ENCODE data around the gene RTN4. TPM values are rescaled to one million over a fixed set of nuclear protein-coding genes. Genes with fewer than 3 reads are reported as not detected.

The RTN4 gene
- total and polyA plus RNA-seq, 2 experiments from 2014 or later: 284 to 455 TPM

DNA sequence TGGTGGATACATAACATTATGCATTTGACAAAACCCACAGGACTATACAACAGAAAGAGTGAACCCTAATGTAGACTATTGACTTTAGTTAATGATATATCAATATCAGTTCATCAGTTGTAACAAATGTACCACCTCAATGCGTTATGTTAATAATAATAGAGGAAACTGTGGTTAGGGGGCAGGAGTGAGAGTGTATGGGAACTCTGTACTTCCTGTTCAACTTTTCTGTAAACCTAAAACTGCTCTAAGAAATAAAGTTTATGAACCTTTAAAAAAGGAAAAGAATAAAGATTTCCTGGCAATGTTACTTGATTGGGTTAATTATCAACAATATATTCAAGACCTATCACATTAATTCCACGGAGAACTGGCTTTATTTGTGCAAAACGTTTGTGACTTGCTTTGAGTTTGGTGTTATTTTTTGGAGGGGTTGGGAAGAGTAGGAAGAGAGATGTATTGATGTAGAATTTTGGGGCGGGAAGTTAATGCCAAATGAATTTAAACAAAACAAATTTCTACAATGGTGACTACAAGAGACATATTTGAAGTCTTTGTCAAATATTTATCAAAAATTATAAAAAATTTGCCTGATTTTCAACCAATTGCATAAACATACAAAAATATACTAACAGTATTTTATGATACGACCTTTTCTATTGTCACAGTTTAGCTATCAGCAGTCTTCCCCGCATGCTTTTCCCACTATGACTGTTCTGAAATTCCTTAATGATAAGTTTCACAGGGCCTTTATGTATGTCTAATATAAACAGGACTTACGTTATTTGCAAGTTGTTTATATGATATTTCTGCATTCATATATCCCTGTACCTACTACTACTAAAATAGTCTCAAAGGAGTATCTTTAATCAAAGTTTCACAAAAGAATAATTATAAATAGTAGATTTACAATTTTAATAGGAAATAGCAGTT, 2.1 kb upstream of the RTN4 start:
- Histone ChIP-seq H3K4me2 (peak overlapping the region; percentile 76), H3K27ac (peak overlapping the region; percentile 95), H3K9me3 (ENCODE audit: low read depth) (no peaks in the 10 kb centered on the region), H3K79me2 (peaks cover 42% of the 10 kb centered on the region), H3K4me3 (no peak overlapping the region), H3K4me1 (ENCODE audit: insufficient read depth) (peaks cover 14% of the 10 kb centered on the region), H3K36me3 (replicated peaks; ENCODE audit: insufficient read depth, low read depth) (no peaks in the 10 kb centered on the region), H3K9me2 (replicated peaks; ENCODE audit: insufficient read depth) (no peaks in the 10 kb centered on the region), H2AFZ (no peak overlapping the region), H4K20me1 (ENCODE audit: insufficient read depth, poor library complexity, severe bottlenecking) (peaks cover 13% of the 10 kb centered on the region), H3K27me3 (no peaks in the 10 kb centered on the region)
- TF ChIP-seq, protein P1, sequence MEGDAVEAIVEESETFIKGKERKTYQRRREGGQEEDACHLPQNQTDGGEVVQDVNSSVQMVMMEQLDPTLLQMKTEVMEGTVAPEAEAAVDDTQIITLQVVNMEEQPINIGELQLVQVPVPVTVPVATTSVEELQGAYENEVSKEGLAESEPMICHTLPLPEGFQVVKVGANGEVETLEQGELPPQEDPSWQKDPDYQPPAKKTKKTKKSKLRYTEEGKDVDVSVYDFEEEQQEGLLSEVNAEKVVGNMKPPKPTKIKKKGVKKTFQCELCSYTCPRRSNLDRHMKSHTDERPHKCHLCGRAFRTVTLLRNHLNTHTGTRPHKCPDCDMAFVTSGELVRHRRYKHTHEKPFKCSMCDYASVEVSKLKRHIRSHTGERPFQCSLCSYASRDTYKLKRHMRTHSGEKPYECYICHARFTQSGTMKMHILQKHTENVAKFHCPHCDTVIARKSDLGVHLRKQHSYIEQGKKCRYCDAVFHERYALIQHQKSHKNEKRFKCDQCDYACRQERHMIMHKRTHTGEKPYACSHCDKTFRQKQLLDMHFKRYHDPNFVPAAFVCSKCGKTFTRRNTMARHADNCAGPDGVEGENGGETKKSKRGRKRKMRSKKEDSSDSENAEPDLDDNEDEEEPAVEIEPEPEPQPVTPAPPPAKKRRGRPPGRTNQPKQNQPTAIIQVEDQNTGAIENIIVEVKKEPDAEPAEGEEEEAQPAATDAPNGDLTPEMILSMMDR (IDR thresholded peaks at IDR 0.05; ENCODE audit: poor library complexity): no peak
- TF ChIP-seq EZH2 (IDR thresholded peaks at IDR 0.05; ENCODE audit: borderline replicate concordance): no peak
- DNase-seq (ENCODE audit: low spot score): no peak
- 73% methylated on average over 7 of the region's 7 CpGs for WGBS (ENCODE audit: low lambda C conversion rate, missing lambda C conversion rate)

DNA sequence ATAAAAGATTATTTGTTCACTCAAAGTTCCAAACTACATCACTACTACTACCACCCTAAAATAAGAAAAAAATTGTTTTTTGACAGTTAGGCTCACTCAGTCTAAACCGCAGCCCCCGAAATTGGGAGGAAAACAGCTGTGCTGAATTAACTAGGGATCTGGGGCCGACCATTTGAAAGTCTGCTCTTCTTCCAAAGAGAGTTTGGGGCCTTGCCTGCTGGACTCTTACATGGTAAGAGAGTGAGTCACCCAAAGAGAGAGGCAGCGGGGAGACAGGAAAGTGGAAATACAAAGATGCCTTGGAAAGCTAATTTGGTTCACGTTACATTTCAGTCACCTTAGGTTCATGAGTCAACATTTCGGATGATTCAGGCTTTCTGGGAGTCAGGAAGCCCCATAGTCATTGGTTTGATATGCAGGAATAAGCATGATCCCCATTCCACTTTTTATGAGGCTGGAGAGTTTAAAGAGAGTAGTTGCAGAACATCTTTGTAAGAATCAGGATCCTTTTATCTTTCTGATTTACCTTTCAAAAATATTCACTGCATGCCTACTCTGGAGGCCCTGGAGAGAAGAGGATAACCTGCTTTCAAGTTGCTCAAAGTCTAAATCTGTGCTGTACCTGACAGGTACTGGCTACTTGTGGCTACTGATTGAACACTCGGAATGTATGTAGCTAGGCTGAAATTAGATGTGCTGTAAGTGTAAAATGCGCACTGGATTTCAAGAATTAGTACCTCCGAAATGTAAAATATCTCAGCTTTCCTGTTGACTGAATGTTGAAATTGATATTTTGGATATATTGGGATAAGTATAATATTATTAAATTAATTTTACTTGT, 995 bp upstream of the RTN4 start:
- peaks cover 54% of the 10 kb centered on the region for H3K79me2 ChIP-seq
- H2AFZ ChIP-seq: peak overlapping the region; percentile 37
- DNase-seq (ENCODE audit: low spot score): peak; percentile 87

DNA sequence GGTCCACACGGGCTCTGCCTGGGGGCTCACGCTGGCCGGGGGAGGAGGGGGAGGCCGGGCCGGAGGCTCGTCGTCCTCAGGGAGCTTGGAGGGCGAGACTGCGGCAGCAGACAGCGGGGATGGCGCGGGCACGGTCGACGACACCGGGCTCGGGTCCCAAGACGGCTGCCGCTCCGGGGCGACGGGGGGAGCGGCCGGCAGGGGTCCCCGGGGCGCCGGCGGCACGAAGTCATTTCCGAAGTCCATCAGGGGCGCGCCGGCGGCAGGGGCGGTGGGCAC, 491 bp downstream of the RTN4 start:
- Histone ChIP-seq H3K4me1 (ENCODE audit: insufficient read depth) (peaks cover 40% of the 10 kb centered on the region), H3K27ac (peak overlapping the region; percentile 96), H2AFZ (peak overlapping the region; percentile 27), H3K36me3 (replicated peaks; ENCODE audit: insufficient read depth, low read depth) (no peaks in the 10 kb centered on the region), H3K79me2 (peaks cover 68% of the 10 kb centered on the region), H4K20me1 (ENCODE audit: insufficient read depth, poor library complexity, severe bottlenecking) (peaks cover 39% of the 10 kb centered on the region), H3K9me3 (ENCODE audit: low read depth) (no peaks in the 10 kb centered on the region), H3K4me3 (peak overlapping the region; percentile 87), H3K27me3 (no peaks in the 10 kb centered on the region), H3K4me2 (peak overlapping the region; percentile 78), H3K9me2 (replicated peaks; ENCODE audit: insufficient read depth) (no peaks in the 10 kb centered on the region)
- no peak for TF ChIP-seq EZH2phosphoT487 (IDR thresholded peaks at IDR 0.05; ENCODE audit: low read depth, severe bottlenecking, unreplicated experiment)
- WGBS (ENCODE audit: low lambda C conversion rate, missing lambda C conversion rate): 0% methylated on average over 1 of the region's 35 CpGs
- DNase-seq (ENCODE audit: low spot score): no peak

More for the DNA sequence above, 995 bp upstream of the RTN4 start:
- H3K9me2 ChIP-seq (replicated peaks; ENCODE audit: insufficient read depth): no peaks in the 10 kb centered on the region
- H4K20me1 ChIP-seq (ENCODE audit: insufficient read depth, poor library complexity, severe bottlenecking): peaks cover 24% of the 10 kb centered on the region
- no peaks in the 10 kb centered on the region for H3K36me3 ChIP-seq (replicated peaks; ENCODE audit: insufficient read depth, low read depth)
- TF ChIP-seq EZH2phosphoT487 (IDR thresholded peaks at IDR 0.05; ENCODE audit: low read depth, severe bottlenecking, unreplicated experiment): no peak
- TF ChIP-seq EZH2 (IDR thresholded peaks at IDR 0.05; ENCODE audit: borderline replicate concordance): no peak
- TF ChIP-seq, protein P1 (IDR thresholded peaks at IDR 0.05; ENCODE audit: poor library complexity): no peak
- peak overlapping the region; percentile 76 for H3K4me2 ChIP-seq
- H3K27ac ChIP-seq: peak overlapping the region; percentile 95
- H3K4me1 ChIP-seq (ENCODE audit: insufficient read depth): peaks cover 26% of the 10 kb centered on the region
- H3K4me3 ChIP-seq: peak overlapping the region; percentile 4
- 23% methylated on average over 9 of the region's 9 CpGs for WGBS (ENCODE audit: low lambda C conversion rate, missing lambda C conversion rate)
- no peaks in the 10 kb centered on the region for H3K9me3 ChIP-seq (ENCODE audit: low read depth)
- no peaks in the 10 kb centered on the region for H3K27me3 ChIP-seq
